HFFc6 (cell line): ENCODE measurements around the gene ESPN. TPM values are rescaled to one million over a fixed set of nuclear protein-coding genes. Genes with fewer than 3 reads are reported as not detected.
A peak's percentile ranks its signal among the peaks of the same experiment; 100 is the strongest.

Experiments
- DNase-seq: peaks from one replicate; pipeline ENCODE4 v3.0.0-alpha.2; 2018
- H3K27ac Mint-ChIP-seq: 2 replicates; pipeline ENCODE4 v1.8.0; 2020; ENCODE audit warnings: mild to moderate bottlenecking, mixed read lengths
- H3K27me3 Mint-ChIP-seq: 2 replicates; pipeline ENCODE4 v1.8.0; 2021; ENCODE audit warnings: mild to moderate bottlenecking, moderate library complexity, mixed read lengths; ENCODE audit not compliant: insufficient read depth
- H3K36me3 Mint-ChIP-seq: 2 replicates; pipeline ENCODE4 v1.8.0; 2021; ENCODE audit warnings: low read depth, mixed read lengths
- H3K4me1 Mint-ChIP-seq: 2 replicates; pipeline ENCODE4 v1.8.0; 2020; ENCODE audit warnings: low read depth, mixed read lengths
- H3K4me3 Mint-ChIP-seq: 2 replicates; pipeline ENCODE4 v1.8.0; 2020; ENCODE audit warnings: mild to moderate bottlenecking, moderate library complexity, mixed read lengths
- H3K9me3 Mint-ChIP-seq: 2 replicates; pipeline ENCODE4 v1.8.0; 2020; ENCODE audit warnings: mild to moderate bottlenecking, mixed read lengths
- CTCF ChIP-seq: fragments of 200-600 bp; sonication (generic); IDR thresholded peaks from 2 replicates; pipeline ENCODE4 v1.5.0; 2021; ENCODE audit warnings: antibody characterized with exemption, mild to moderate bottlenecking
- total RNA-seq, 6 experiments: library from RNA; stranded (reverse); fragmentation: NEBNext Ultra II Directional; extraction: Animal tissue kit (Norgen Biotek cat#: 25700); gene quantifications; 2 replicates in 1 of 6; 3 replicates in 5 of 6; pipeline ENCODE4 v1.2.3, GENCODE V29; 2021

ESPN gene
- total RNA-seq, 6 experiments from 2014 or later: not detected

- H3K9me3 Mint-ChIP-seq: peaks cover 14% of the 10 kb centered on the region
- no peaks in the 10 kb centered on the region for H3K27me3 Mint-ChIP-seq
- no peak for TF ChIP-seq CTCF
- H3K4me3 Mint-ChIP-seq: no peak overlapping the region
- no peak for DNase-seq
- H3K27ac Mint-ChIP-seq: no peak overlapping the region
- H3K36me3 Mint-ChIP-seq: peaks cover 7% of the 10 kb centered on the region
- H3K4me1 Mint-ChIP-seq: peaks cover 21% of the 10 kb centered on the region
These were observed 39.6 kb upstream of the ESPN start for GRCh38 chr1:6384962-6385361.

- Mint-ChIP-seq H3K36me3 (peaks cover 5% of the 10 kb centered on the region; the same call in 1 of the 2 replicates), H3K4me1 (peaks cover 21% of the 10 kb centered on the region), H3K9me3 (peaks cover 8% of the 10 kb centered on the region; the same call in 1 of the 2 replicates), H3K27ac (peak overlapping the region; percentile 74), H3K27me3 (no peaks in the 10 kb centered on the region), H3K4me3 (peak overlapping the region; percentile 43; the same call in 1 of the 2 replicates)
- no peak for DNase-seq
- no peak for TF ChIP-seq CTCF
These were observed 38.9 kb upstream of the ESPN start for GRCh38 chr1:6385488-6386191.

- Mint-ChIP-seq H3K27ac (peak overlapping the region; percentile 63), H3K4me3 (no peak overlapping the region), H3K4me1 (peaks cover 21% of the 10 kb centered on the region), H3K36me3 (peaks cover 5% of the 10 kb centered on the region; the same call in 1 of the 2 replicates), H3K27me3 (no peaks in the 10 kb centered on the region), H3K9me3 (peaks cover 8% of the 10 kb centered on the region; the same call in 1 of the 2 replicates)
- no peak for DNase-seq
- TF ChIP-seq CTCF: no peak
These were observed 38.1 kb upstream of the ESPN start for GRCh38 chr1:6386371-6386949.

GRCh38 chr1:6389971-6390370, 34.6 kb upstream of the ESPN start:
- Mint-ChIP-seq H3K4me3 (no peak overlapping the region), H3K27me3 (no peaks in the 10 kb centered on the region), H3K27ac (no peak overlapping the region), H3K9me3 (no peaks in the 10 kb centered on the region), H3K36me3 (no peaks in the 10 kb centered on the region), H3K4me1 (peaks cover 42% of the 10 kb centered on the region)
- no peak for DNase-seq
- no peak for TF ChIP-seq CTCF

GRCh38 chr1:6391951-6392808, 32.4 kb upstream of the ESPN start:
- Mint-ChIP-seq H3K36me3 (no peaks in the 10 kb centered on the region), H3K27ac (peak overlapping the region; percentile 71), H3K9me3 (no peaks in the 10 kb centered on the region), H3K27me3 (no peaks in the 10 kb centered on the region), H3K4me1 (peaks cover 27% of the 10 kb centered on the region), H3K4me3 (peak overlapping the region; percentile 90)
- TF ChIP-seq CTCF: no peak
- peak; percentile 18 for DNase-seq
